Gastrocnemius medialis (tissue), 4 donors: ENCODE measurements around the gene RBBP8.

Experiments
- CTCF ChIP-seq, 5 experiments: fragments of 450-650 bp in 3 of 5; fragments of 200-600 bp in 2 of 5; sonication (generic) in 2 of 5; IDR thresholded peaks in 4 of 5; conservative IDR thresholded peaks in 1 of 5; 1 replicate in 4 of 5; 2 replicates in 1 of 5; pipeline ENCODE4 v1.5.1; 2016 to 2019; ENCODE audit warnings: antibody characterized with exemption in 5 of 5, mild to moderate bottlenecking in 3 of 5, moderate library complexity in 3 of 5
- POLR2A ChIP-seq, 2 donors: fragments of 450-650 bp; IDR thresholded peaks; one replicate each; pipeline ENCODE4 v1.6.1; 2017; ENCODE audit warnings: antibody characterized with exemption in 2 of 2, mild to moderate bottlenecking in 2 of 2, moderate library complexity in 2 of 2

- TF ChIP-seq CTCF (IDR thresholded peaks at IDR 0.05 in 4 of 5, conservative IDR thresholded peaks at IDR 0.05 in 1 of 5) (no peak), POLR2A (IDR thresholded peaks at IDR 0.05) (no peak)
Observed at GRCh38 chr18:22924589-22924988, 8.5 kb upstream of the RBBP8 start.
